Spleen (tissue), 7 donors: Measurements from ENCODE around the gene KCNG4.

Experiments used
- CTCF ChIP-seq, 11 experiments: fragments of 200-600 bp in 7 of 11; fragments of 450-650 bp in 4 of 11; sonication (generic) in 4 of 11; IDR thresholded peaks in 8 of 11; conservative IDR thresholded peaks in 3 of 11; 1 replicate in 7 of 11; 2 replicates in 4 of 11; pipeline versions ENCODE4 v1.4.0 to v1.8.0; 2016 to 2021; ENCODE audit warnings: antibody characterized with exemption in 11 of 11, inconsistent platforms in 4 of 11, mild to moderate bottlenecking in 1 of 11
- POLR2A ChIP-seq, 3 donors: fragments of 450-650 bp; IDR thresholded peaks; one replicate each; pipeline ENCODE4 v1.5.1; 2017; ENCODE audit warnings: antibody characterized with exemption in 3 of 3, mild to moderate bottlenecking in 1 of 3
- POLR2AphosphoS5 ChIP-seq, 3 donors: sonication (generic); formaldehyde crosslinking; IDR thresholded peaks; one replicate each; pipeline ENCODE4 v1.5.1; 2017; ENCODE audit warnings: antibody characterized with exemption in 3 of 3
- donor health status: DM: no; HTN: no; CAD: no; lungs with moderate emphysema.
- donor health status: DM: no; HTN: no; CAD: no.
- donor health status: DM: no; HTN: no; CAD: no.

DNA sequence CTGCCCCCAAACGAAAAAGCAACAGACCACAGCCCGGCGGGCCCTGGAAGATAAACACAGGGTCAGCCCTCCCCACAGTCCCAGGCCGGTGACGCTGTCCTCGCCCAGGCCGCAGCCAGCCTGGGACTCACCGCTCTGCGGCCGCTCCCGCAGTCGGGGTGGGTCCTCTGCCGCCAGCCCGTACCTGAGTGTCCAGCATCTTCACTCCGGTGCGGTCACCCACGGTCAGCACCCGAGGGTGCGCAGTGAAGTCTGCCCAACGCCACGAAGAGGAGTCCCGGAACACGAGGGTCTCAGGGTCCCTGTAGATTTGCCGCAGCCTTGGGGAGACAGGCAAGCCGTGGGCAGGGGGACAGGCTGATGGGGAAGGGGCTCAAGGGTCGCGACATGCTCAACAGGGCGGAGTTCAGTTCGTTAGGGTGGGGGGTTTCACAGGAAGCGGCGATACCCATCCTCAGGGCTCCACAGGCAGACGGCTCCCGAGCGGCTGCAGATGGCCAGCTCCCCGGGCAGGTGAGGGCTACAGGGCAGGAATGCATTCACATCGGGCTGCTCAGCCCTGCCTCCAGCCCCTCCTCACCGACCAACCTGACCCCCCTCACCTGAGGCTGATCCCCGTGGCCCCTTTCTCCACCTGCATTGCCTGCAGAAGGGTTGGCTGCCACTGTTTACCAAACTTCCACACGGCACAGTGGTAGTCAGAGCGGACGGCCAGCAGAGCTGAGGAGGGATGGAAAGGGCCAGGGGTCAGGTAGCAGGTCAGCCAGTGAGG, 58.5 kb downstream of the KCNG4 start:
- TF ChIP-seq CTCF (IDR thresholded peaks at IDR 0.05 in 8 of 11, conservative IDR thresholded peaks at IDR 0.05 in 3 of 11) (no peak), POLR2A (IDR thresholded peaks at IDR 0.05) (no peak), POLR2AphosphoS5 (IDR thresholded peaks at IDR 0.05) (no peak)
